HG03520 (cell line): ENCODE measurements around the gene SLC26A6.

Experiments
- ATAC-seq: cut with Tn5 transposase; IDR thresholded peaks from one replicate; pipeline ENCODE4 v1.9.1; 2021; ENCODE audit warnings: mild to moderate bottlenecking, moderate library complexity; ENCODE audit not compliant: unreplicated experiment

SLC26A6 gene

DNA sequence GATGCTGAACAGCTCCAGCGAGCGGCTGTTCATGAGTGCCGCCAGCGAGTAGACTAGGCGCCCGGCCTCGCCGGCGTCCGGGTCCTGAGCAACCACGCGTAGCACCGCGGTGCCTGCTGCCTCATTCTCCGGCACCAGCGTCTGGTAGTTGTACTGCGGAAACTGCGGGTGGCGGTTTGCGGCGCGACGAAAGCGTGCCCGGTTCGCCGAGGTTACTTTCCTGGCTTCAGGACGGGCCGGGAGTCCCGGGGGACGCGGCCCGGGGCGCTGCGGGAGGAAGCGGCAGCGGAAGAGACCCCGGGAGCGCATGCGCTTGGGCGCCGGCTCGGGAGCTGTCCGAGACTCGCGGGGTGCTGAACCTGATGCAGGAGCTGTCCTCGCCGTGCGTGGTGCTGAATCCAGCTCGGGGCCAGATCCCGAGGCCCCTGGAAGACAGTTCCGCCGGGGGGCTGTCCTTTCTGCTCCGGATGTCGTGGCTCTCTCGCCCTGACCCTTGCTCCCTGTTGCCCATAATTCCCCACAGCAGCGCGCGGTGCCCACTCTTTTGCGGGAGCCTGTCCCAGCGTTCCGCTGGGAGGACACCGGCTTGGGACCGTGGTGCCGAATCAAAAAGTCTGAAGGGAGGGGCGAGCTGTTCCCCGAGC lies 26.4 kb upstream of the SLC26A6 start:
- ATAC-seq = no peak

DNA sequence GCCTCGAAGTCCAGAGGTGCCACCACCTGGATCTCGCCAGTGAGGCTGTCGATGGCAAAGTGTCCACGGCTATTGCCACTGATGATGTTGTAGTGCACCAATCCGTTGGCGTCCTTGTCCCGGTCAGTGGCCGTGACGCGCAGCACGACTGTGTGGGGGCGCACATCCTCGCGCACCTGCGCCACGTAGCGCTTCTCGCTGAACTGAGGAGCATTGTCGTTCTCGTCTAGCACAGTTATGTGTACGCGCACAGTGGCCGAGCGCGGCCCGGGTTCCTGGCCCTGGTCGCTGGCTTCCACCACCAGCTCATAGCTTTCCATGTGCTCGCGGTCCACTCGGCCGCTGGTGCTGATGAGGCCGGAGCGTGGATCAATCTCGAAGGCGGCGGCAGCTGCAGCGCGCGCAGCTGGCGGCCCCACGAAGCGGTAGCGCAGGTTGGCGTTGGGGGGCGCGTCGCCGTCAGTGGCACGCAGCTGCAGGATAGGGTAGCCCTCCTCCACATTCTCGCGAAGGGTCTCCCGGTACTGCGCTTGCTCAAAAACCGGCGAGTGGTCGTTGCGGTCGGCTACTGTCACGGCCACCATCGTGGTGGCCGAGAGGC lies 25.6 kb upstream of the SLC26A6 start:
- no peak for ATAC-seq

DNA sequence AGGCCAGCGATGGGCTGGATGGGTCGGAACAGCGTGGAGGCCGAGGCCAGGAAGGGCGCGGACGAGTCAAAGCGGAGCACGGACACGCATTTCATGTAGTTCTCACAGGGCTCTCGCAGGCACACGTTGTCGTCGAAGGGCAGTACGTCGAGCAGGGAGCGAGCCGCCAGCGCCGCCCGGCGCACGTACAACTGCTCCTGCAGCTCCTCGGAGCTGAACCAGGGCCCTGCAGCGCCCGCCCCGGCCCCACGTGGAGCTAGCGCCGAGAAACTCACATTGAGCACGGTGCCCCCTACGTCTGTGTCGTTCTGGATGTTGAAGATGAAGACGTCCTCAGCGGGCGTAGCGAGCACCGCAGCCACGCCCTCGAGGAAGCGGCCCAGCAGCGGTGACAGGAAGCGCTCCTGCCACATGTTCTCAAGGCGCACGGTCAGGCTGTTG lies 21.6 kb upstream of the SLC26A6 start:
- no peak for ATAC-seq

DNA sequence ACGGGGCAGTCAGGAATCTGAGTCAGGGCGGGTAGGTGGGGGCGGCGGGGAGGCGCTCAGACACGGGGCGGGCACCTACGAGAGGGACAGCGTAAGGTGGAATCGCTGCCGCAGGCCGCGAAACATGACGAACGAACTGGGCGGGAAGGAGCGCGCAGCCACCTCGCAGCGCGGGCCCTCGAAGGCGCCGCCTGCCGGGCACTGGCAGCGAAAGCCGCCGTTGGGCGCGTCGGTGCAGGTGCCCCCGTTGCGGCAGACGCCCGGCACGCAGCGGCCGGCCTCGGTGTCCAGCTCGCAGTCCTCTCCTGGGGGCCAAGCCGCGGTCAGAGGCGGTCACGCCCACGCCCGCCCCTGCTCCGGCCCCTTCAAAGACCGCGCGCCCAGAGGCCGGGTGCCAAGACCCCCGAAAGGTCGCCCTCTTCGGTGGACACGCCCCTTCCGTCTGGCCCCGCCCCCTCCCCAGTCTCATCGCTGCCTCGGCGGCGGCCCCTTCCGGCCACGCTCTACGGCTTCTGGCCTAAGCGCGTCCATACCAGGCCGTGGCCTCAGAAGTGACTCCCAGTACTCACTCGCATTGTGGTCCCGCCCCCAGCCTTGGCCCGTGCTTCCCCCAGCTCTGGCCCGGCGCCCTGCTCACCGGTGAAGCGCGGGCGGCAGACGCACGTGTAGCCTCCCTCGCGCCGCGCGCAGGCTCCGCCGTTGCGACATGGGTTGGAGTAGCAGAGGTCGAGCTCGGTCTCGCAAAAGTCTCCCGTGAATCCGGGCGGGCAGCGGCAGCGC lies 21.0 kb upstream of the SLC26A6 start:
- ATAC-seq = no peak

DNA sequence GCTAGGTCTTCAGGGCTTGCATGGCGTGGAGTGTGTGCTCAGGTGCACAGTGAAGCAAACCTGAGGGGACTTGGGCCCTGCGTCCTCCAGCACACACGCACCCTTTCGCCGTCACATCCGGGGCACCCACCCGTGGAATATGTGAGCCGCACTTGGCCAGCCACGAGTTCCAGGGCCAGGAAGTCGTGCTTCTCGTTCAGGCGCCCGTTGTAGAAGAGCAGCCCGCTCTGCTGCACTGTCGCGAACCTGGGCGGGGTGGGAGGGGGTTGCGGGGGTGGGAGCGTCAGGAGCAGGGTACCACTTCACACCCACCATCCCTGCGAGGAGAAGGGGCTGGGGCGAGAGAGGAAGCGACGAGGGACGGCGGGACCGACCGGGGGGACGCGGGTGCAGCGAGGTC lies 20.3 kb upstream of the SLC26A6 start:
- no peak for ATAC-seq

DNA sequence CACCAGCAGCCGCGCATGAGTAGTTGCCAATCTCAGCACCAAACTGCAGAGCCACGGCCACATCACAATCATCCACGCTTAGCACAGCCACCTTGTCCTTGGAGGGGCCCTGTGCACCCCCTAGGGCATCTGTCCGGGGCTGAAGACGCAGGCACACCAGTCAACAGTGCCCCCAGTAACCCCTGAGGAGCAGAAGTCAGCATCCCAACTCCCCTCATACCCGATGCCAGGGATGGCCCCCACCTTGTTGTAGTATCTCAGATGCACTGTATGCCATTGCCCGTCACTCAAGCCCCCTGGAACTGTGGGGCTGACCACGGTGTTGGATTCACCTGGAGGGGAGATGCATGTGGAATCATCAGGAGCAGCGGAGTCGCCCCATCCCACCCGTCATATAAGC lies 19.8 kb upstream of the SLC26A6 start:
- ATAC-seq = no peak

DNA sequence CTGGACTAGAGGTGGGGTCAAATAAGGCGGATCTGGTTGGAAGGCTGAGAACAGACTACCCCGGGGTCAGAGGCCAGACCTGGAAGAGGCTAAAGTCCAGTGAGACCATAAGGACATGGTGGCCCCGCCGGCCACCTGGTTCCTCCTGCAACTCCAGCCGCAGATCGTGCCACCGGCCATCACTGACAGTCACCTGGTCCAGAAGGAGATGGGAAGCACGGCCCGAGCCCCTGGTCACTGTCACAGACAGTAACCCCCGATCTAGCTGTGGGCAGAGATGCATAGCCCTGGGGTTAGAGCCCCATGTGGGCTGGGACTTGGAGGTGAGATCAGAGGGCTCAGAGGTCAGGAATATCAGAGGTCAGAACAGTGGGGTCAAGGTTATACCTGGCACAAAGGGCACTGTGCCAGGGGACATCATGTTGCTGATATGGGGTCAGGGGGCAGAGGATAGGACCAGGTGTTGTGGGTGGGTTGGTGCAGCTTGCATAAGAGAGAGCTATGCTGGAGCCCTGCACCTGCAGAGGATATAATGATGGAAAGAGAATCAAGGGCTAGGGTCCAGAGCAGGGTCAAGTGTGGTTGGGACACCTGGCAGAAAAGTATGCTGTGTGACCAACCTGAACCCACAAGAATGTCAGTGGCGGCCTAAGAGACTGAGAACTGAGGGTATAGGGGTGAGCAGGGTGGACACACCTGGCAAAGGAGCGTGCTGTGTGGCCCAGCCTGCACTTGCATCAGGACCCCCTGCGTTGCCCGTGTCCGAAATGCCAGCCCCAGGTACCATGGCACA lies 17.9 kb upstream of the SLC26A6 start:
- ATAC-seq = no peak

DNA sequence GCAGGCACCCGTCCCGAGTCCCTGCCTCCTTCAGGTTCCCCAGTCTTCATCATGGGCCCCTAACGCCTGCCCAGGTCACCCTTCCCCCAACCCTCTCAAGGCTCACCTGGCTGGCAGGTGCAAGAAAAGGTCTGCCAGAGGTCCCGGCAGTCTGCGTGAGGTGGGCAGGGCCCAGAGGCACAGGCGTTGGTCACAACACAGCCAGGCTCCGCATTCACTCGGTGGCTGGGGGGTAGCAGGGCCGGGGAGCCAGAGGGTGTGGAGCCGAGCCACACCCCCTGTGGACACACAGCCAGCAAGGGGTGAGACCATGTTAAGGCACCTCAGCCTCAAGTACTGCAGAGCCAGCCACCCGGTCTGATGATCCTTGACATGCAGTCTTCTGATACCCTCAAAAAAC lies 16.5 kb upstream of the SLC26A6 start:
- ATAC-seq = no peak

DNA sequence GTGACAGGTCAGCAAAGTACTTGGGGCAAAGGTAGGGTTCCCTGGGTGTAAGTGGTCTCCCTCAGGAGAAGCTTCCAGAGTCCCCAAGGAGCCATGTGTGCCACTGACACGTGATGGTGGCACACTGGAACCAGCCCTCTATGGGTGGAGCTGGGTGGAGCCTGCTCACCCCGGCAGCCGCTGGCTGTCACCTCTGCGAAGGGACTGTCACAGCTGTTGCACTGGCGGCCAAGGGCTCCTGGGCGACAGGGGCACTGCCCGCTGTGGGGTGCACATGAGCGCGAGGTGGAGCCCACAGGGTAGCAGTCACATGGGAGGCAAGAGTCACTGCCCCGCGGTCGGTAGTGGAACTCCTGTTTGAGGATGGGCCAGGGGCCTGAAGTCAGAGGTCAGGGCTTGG lies 15.5 kb upstream of the SLC26A6 start:
- no peak for ATAC-seq

DNA sequence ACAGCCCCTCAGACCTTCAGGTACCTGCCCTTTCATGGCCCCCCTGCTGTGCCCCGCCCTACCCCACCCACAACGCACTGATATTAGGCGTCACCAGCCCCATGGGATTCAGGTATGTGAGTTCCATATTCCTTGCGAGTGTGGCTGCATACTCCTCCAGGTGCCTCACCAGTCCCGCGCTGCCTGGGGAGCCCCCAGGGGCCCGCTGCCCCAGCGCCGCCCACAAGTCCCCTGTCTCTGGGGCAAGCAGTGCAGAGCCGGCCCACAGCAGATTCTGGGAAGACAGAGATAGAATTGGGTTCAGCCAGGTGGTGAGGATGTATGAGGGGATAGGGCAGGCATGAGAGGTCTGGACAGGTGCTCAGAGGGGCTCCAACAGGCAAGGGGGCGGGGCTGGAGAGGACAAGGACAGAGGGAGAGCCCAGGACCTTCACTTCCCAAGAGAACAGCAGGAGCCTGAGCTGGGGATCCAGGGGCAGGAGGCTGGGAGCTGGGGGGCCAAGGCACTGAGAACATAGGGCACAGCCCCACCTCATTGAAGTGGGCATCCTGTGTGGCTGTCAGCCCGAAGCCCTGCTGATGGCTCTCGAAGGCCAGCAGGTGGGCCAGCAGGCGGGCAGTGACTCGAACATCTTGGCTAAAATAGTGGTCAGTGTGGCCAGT lies 13.1 kb upstream of the SLC26A6 start:
- no peak for ATAC-seq

DNA sequence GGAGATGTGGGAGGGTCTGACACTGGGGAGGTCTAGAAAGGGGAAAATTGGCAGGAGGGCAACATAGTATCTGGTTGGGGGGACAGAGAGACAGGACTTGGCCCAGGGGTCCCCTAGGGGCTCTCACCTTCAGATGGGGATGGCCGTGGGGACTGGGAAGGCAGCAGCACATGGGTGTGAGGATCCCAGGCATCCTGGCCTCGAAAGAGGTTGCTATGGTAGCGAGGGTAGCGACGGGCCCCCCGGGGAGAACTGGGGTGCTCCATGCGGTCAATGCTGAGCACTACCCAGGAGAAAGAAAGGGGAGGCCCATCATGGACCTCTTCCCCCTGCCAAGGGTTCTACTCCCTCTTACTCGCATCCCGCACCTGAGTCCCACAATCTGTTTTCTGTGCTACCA lies 12.5 kb upstream of the SLC26A6 start:
- ATAC-seq = no peak

DNA sequence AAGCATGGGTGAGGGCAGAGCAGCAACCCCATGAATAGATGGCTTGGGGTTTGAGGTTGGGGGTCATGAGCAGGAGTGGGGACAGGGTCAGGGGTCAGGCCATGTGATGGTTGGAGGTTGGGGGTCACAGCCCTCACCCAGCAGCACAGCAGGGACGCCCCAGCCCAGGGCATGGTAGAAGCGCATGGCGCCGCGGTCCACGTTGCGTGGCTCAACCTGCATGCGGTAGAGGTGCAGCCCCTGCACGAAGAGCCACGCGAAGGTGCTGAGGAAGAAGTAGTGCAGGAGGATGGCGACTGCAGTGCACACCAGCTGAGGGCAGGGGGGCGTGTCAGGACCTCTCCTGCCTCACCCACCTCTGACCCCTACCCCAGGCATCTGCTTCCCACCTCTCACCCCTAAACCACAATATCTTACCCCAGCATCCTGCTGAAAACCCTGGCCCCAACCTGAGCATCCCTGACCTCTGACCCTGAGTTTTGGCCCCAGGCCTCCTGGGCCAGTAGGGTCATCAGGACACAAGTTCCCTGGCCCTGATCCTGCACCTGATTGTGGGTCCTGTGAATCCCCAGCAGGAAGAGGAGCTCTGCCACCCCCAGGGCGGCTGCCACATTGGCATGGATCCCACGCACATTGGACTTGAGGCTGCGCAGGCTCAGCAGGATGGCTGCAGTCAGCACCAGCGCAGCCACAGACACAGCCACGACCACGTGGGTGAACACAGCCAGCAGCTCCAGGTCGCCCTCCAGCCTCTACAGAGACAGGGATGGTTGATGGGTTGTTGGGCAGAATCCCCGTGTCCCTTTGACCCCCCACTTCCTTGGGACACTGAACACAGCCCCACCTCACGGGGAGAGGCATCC lies 9.9 kb upstream of the SLC26A6 start:
- ATAC-seq = no peak

DNA sequence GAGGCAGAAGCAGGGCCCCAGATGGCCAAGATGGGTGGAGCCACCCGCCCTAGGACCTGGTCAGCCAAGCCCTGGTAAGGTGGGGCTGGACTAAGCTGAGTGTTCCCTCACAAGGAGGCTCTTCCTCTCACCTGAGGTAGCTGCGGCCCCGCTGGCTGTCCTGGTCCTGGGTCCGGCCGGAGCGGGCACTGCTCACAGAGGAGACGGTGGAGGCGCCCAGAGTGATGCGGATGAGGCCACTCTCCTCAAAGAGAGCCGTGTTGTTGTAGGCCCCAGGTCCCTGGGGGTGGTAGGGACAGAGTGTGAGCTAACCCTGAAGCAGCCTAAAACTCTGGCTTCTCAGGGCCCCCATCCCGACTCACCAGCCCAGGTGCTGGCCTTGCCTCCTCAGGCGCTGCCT lies 7.3 kb upstream of the SLC26A6 start:
- ATAC-seq = no peak

DNA sequence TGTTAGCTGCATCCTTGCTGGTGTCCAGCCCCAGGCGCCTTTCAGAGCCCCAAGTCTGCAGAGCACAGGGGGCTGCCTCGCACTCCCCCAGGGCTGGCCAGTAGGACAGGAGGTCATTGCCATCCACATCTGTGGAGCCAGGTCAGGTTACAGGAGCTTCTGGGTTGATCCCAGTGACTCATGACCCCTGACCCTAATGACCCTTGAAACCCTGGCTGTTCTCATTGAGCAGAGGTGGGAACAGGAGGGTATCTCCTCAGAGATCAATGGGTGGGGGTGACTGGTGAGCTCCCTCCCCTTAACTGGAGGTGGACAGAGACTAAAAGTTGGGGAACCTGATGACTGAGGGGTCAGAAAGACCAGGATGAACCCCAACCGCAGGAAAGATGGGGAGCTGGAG lies 6.1 kb upstream of the SLC26A6 start:
- ATAC-seq = no peak

DNA sequence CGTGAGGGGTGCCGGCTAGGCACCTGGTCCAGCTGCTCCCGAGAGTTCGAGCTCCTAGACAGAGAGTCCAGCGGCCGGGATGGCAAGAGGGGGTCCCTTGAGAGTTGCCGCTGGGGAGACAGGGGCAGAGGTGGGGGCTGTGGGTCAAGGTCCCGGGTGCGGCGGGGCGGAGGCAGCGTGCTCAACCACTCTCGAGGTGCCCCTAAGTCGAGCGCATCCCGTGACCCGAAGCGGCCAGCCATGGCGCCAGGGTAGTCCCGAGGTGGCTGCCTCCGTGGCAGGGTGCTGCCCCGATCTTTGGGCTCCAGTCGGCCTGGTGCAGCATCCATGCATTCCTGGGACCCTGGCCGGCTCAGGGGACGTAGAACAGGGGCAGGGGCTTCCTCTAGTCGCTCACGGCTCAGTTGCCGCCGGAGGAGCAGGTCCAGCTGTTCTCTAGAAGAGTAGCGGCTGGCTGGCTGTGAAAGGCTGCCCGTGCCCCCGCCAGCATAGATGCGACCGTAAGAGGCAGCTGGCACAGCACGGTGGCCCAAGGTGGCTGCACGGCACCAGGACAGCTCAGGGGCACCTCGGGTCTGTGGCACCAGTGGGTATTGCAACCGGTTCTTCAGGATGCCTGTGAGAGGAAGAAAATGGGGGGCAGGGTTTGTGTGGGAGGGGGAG lies 4.8 kb upstream of the SLC26A6 start:
- ATAC-seq = no peak

DNA sequence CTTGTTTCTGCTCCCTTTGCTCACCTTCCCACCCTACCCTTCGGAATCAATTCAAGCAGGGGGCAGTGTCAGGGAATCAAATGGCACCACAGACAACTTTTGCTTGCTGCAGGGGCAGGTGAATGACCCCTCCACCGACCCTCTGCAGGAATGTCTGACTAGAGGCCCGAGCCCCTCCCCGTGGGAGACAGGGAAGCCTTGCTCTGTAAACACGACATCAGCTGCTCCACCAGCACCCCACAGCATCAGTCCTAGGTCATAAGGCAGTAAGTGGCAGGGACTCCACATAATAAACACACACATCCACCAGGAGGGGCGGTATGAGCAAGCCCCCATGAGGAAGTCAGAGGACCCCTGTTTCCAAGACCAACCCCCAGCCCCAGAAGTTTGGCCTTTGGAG lies 2.0 kb upstream of the SLC26A6 start:
- ATAC-seq = no peak

DNA sequence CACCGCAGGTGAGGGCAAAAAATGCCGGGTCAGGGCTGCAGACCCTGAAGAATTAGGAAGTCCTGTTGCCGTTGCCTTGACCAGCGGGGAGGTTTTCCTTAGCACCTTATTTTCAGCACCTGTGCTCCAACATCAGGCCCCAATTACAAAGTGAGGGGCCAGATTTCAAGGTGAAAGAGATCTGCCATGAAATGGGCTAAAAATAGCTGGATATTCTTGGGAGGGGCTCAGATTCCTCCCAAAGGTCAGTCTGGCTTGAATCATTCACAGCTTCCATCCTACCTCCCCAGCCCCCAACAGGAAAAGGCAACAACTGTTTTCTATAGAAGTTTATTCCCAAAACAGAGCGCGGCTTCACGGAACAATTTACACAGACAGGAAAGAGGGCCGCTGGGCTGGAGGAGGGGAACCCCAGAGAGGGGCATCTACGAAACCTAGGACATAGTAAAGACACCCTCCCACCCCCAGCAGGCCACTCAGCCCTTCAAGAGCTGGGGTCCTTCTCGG lies 941 bp upstream of the SLC26A6 start:
- no peak for ATAC-seq

DNA sequence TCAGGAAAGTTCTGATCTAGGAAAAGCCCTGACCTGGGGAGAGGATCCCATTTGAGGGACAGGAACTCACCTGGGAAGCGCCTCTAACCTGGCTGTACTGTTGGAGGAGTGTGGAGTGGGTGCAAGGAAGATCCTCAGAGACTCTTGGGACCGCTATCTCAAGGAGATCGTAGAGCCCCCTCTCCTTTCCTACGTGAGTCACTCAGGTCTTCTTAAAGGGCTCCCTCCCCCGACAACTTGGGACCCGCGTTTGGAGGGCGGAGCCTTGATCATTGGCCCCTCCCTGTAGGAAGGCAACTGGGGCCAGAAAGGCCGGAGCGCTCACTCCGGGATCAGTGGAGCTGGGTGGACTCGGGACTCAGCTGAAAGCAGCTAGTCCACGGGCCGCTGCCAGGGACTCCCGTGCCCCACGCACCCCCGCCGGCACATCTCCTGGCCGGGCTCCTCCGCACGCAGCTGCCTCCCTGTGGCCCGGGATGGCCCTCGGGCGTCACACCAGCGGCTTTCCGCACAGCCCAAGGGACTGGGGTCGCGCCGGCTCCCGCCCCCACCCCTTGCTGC lies 520 bp downstream of the SLC26A6 start:
- ATAC-seq = no peak

DNA sequence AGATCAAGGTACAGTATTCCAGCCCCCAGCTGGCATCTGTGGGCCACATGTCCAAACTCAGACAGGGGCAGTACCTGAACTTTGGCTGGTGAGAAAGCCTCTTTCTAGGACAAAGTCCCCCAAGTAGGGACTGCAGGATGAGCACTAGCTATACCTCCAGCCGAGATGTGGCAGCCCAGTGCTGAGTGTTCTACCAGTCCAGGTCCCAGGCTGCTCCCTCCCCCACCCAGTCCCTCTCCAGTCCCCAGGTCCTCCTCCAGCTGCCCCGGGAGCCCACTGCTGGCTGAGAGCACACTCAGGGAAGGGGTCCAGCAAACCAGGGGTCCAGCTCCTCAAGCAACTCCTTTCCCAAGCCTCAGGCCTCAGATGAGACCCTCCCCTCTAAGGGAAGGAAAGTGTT lies 1.5 kb downstream of the SLC26A6 start:
- ATAC-seq = no peak
